A172 (cell line): Measurements from ENCODE around the gene SLC11A1. TPM values are rescaled to one million over a fixed set of nuclear protein-coding genes. Genes with fewer than 3 reads are reported as not detected.

Experiments
- DNase-seq: peaks from one replicate; pipeline ENCODE4 v3.0.0-alpha.2; 2015; ENCODE audit warnings: low spot score
- total RNA-seq: library from RNA; depleted of rRNA; stranded (reverse); fragments of >200 nt; shearing (Covaris generic); gene quantifications from 2 replicates; pipeline ENCODE4 v1.2.3, GENCODE V29; 2014; rRNA removed

Gene SLC11A1
- total RNA-seq: 0.19 TPM in 1 of 2 replicates, not detected in the other

GRCh38 chr2:218381916-218382366, at the start of gene SLC11A1:
Gene SLC11A1 (plus strand): TSS chr2:218382273. CDS start chr2:218382369, 96 bp downstream.
- DNase-seq: no peak

- DNase-seq: no peak
Measured at GRCh38 chr2:218332288-218332687, 49.8 kb upstream of the SLC11A1 start.

- no peak for DNase-seq
Measured at GRCh38 chr2:218332920-218333645, 49.0 kb upstream of the SLC11A1 start.

GRCh38 chr2:218334531-218334930, 47.5 kb upstream of the SLC11A1 start:
- no peak for DNase-seq

- DNase-seq: no peak
Measured at GRCh38 chr2:218340656-218341055, 41.4 kb upstream of the SLC11A1 start.

- no peak for DNase-seq
Measured at GRCh38 chr2:218341381-218341780, 40.7 kb upstream of the SLC11A1 start.

- DNase-seq: no peak
Measured at GRCh38 chr2:218342837-218343236, 39.2 kb upstream of the SLC11A1 start.

- DNase-seq: peak; percentile 45
Measured at GRCh38 chr2:218343591-218343990, 38.5 kb upstream of the SLC11A1 start.

GRCh38 chr2:218344090-218344754, 37.9 kb upstream of the SLC11A1 start:
- peak; percentile 34 for DNase-seq

- DNase-seq: no peak
Measured at GRCh38 chr2:218344755-218345417, 37.2 kb upstream of the SLC11A1 start.

- DNase-seq: no peak
Measured at GRCh38 chr2:218345491-218346236, 36.4 kb upstream of the SLC11A1 start.

GRCh38 chr2:218347172-218347571, 34.9 kb upstream of the SLC11A1 start:
- no peak for DNase-seq

GRCh38 chr2:218354045-218354444, 28.0 kb upstream of the SLC11A1 start:
- DNase-seq: no peak

GRCh38 chr2:218354850-218355443, 27.1 kb upstream of the SLC11A1 start:
- DNase-seq: no peak

- DNase-seq: no peak
Measured at GRCh38 chr2:218357236-218358177, 24.6 kb upstream of the SLC11A1 start.

- DNase-seq: no peak
Measured at GRCh38 chr2:218360453-218360852, 21.6 kb upstream of the SLC11A1 start.

GRCh38 chr2:218362606-218363005, 19.5 kb upstream of the SLC11A1 start:
- no peak for DNase-seq

GRCh38 chr2:218363736-218364135, 18.3 kb upstream of the SLC11A1 start:
- DNase-seq: no peak

- no peak for DNase-seq
Measured at GRCh38 chr2:218364196-218364595, 17.9 kb upstream of the SLC11A1 start.
